Smooth muscle cell (in vitro differentiated cells): Measurements from ENCODE around the gene PPL. TPM values are rescaled to one million over a fixed set of nuclear protein-coding genes. Genes with fewer than 3 reads are reported as not detected.

ENCODE experiments used
- DNase-seq: peaks from one replicate; lab custom pipeline; 2025; ENCODE audit not compliant: unreplicated experiment; lab: John Stamatoyannopoulos, UW
- H2AFZ ChIP-seq: fragments of 200-600 bp; sonication (generic); 2 replicates; pipeline ENCODE4 v1.6.0; 2016; ENCODE audit warnings: antibody characterized with exemption, low read depth, mild to moderate bottlenecking
- H3F3A ChIP-seq: fragments of 200-600 bp; sonication (generic); 2 replicates; pipeline ENCODE4 v1.6.0; 2017; ENCODE audit warnings: antibody characterized with exemption, low read depth
- H3K27ac ChIP-seq: fragments of 200-600 bp; sonication (generic); 2 replicates; pipeline ENCODE4 v1.5.1; 2016; ENCODE audit warnings: low read depth, mild to moderate bottlenecking
- H3K27me3 ChIP-seq: fragments of 200-600 bp; sonication (generic); 2 replicates; pipeline ENCODE4 v1.6.1; 2016; ENCODE audit warnings: low read depth, mild to moderate bottlenecking
- H3K36me3 ChIP-seq: fragments of 200-600 bp; sonication (generic); 2 replicates; pipeline ENCODE4 v1.5.1; 2016; ENCODE audit warnings: low read depth
- H3K4me1 ChIP-seq: fragments of 200-600 bp; sonication (generic); 2 replicates; pipeline ENCODE4 v1.5.1; 2016; ENCODE audit warnings: low read depth
- H3K4me2 ChIP-seq: fragments of 200-600 bp; sonication (generic); 2 replicates; pipeline ENCODE4 v1.6.0; 2016; ENCODE audit warnings: mild to moderate bottlenecking
- H3K4me3 ChIP-seq: fragments of 200-600 bp; sonication (generic); 2 replicates; pipeline ENCODE4 v1.5.1; 2016; ENCODE audit warnings: mild to moderate bottlenecking
- H3K79me2 ChIP-seq: fragments of 200-600 bp; sonication (generic); 2 replicates; pipeline ENCODE4 v1.6.0; 2016; ENCODE audit warnings: low read depth, mild to moderate bottlenecking
- H3K9ac ChIP-seq: fragments of 200-600 bp; sonication (generic); 2 replicates; pipeline ENCODE4 v1.6.0; 2016; ENCODE audit warnings: low read depth
- H3K9me3 ChIP-seq: fragments of 200-600 bp; sonication (generic); replicated peaks from 2 replicates; pipeline ENCODE4 v1.5.1; 2016; ENCODE audit warnings: low read depth
- H4K20me1 ChIP-seq: fragments of 200-600 bp; sonication (generic); 2 replicates; pipeline ENCODE4 v1.6.0; 2016; ENCODE audit warnings: low read depth
- CTCF ChIP-seq: fragments of 200-600 bp; sonication (generic); IDR thresholded peaks from 2 replicates; pipeline ENCODE4 v1.5.1; 2017; ENCODE audit warnings: borderline replicate concordance, mild to moderate bottlenecking, antibody characterized with exemption; ENCODE audit not compliant: insufficient read depth, poor library complexity, severe bottlenecking
- WGBS: methylation state at CpG from one replicate; pipeline ENCODE4 v1.1.7; 2016; ENCODE audit warnings: low lambda C conversion rate; 5-methylcytosine and 5-hydroxymethylcytosine counted together
- polyA plus RNA-seq: library from polyadenylated mRNA; unstranded; fragments of >200 nt; fragmentation: Nextera tagmentation; extraction: Ambion mirVana; gene quantifications from 2 replicates; pipeline ENCODE4 v1.2.1, GENCODE V29; 2016
- total RNA-seq: library from RNA; depleted of rRNA; stranded (reverse); fragments of >200 nt; gene quantifications from 2 replicates; pipeline ENCODE4 v1.2.3, GENCODE V29; 2014

Gene PPL
- total and polyA plus RNA-seq, 2 experiments from 2014 or later: 3.0 to 7.7 TPM

GRCh38 chr16:4928227-4928626 lies 8.7 kb downstream of the PPL start:
- 86% methylated on average over 6 of the region's 6 CpGs for WGBS
- no peak overlapping the region for H2AFZ ChIP-seq
- H3K9me3 ChIP-seq: peaks cover 7% of the 10 kb centered on the region
- no peak overlapping the region for H3K9ac ChIP-seq
- no peaks in the 10 kb centered on the region for H3K79me2 ChIP-seq
- H3K4me1 ChIP-seq: no peaks in the 10 kb centered on the region
- H3F3A ChIP-seq: no peaks in the 10 kb centered on the region
- no peak for DNase-seq
- no peak overlapping the region for H3K4me2 ChIP-seq
- H3K27me3 ChIP-seq: no peaks in the 10 kb centered on the region
- no peak overlapping the region for H3K4me3 ChIP-seq
- no peaks in the 10 kb centered on the region for H4K20me1 ChIP-seq
- no peaks in the 10 kb centered on the region for H3K36me3 ChIP-seq
- H3K27ac ChIP-seq: no peak overlapping the region
- no peak for TF ChIP-seq CTCF

- 73% methylated on average over 2 of the region's 2 CpGs for WGBS
- no peaks in the 10 kb centered on the region for H3K4me1 ChIP-seq
- DNase-seq: no peak
- H3K27ac ChIP-seq: no peak overlapping the region
- no peak for TF ChIP-seq CTCF
- no peak overlapping the region for H3K9ac ChIP-seq
- no peak overlapping the region for H3K4me3 ChIP-seq
- no peaks in the 10 kb centered on the region for H3K79me2 ChIP-seq
- peaks cover 7% of the 10 kb centered on the region for H3K9me3 ChIP-seq
- H4K20me1 ChIP-seq: no peaks in the 10 kb centered on the region
- no peaks in the 10 kb centered on the region for H3K36me3 ChIP-seq
- H2AFZ ChIP-seq: no peak overlapping the region
- no peak overlapping the region for H3K4me2 ChIP-seq
- no peaks in the 10 kb centered on the region for H3K27me3 ChIP-seq
- no peaks in the 10 kb centered on the region for H3F3A ChIP-seq
Observed at GRCh38 chr16:4927661-4928060, 9.3 kb downstream of the PPL start.

- Histone ChIP-seq H3K4me1 (no peaks in the 10 kb centered on the region), H2AFZ (no peak overlapping the region), H3K4me2 (no peak overlapping the region), H3K36me3 (no peaks in the 10 kb centered on the region), H3K27ac (no peak overlapping the region), H3F3A (no peaks in the 10 kb centered on the region), H3K9ac (no peak overlapping the region), H3K79me2 (no peaks in the 10 kb centered on the region), H4K20me1 (no peaks in the 10 kb centered on the region), H3K9me3 (peaks cover 7% of the 10 kb centered on the region), H3K4me3 (no peak overlapping the region), H3K27me3 (no peaks in the 10 kb centered on the region)
- TF ChIP-seq CTCF: no peak
- 97% methylated on average over 2 of the region's 2 CpGs for WGBS
- no peak for DNase-seq
Observed at GRCh38 chr16:4926928-4927327, 10.0 kb downstream of the PPL start.

- Histone ChIP-seq H3K27ac (no peak overlapping the region), H3K4me3 (no peak overlapping the region), H3K36me3 (no peaks in the 10 kb centered on the region), H3K79me2 (no peaks in the 10 kb centered on the region), H3K4me2 (no peak overlapping the region), H3K9me3 (peaks cover 7% of the 10 kb centered on the region), H3F3A (no peaks in the 10 kb centered on the region), H3K4me1 (no peaks in the 10 kb centered on the region), H3K27me3 (no peaks in the 10 kb centered on the region), H4K20me1 (no peaks in the 10 kb centered on the region), H2AFZ (no peak overlapping the region), H3K9ac (no peak overlapping the region)
- no peak for DNase-seq
- 75% methylated on average over 5 of the region's 5 CpGs for WGBS
- TF ChIP-seq CTCF: no peak
Observed at GRCh38 chr16:4925791-4926190, 11.2 kb downstream of the PPL start.
